Tibial nerve (tissue), 4 donors: ENCODE results near the gene PLA2G1B. TPM values are rescaled to one million over a fixed set of nuclear protein-coding genes. Genes with fewer than 3 reads are reported as not detected.

Experiments
- DNase-seq, 2 donors: peaks; one replicate each; pipeline ENCODE4 v3.0.0-alpha.2; 2019; ENCODE audit warnings: low spot score in 2 of 2
- H3K27ac ChIP-seq, 4 donors: fragments of 200-600 bp; sonication (generic) in 3 of 4; one replicate each; pipeline ENCODE4 v1.5.1; 2017 to 2019; ENCODE audit warnings: mild to moderate bottlenecking in 1 of 4
- H3K27me3 ChIP-seq, 2 donors: fragments of 200-600 bp; sonication (generic) in 1 of 2; one replicate each; pipeline versions ENCODE4 v1.5.1 to v1.6.0; 2017 to 2019
- H3K36me3 ChIP-seq, 3 donors: fragments of 200-600 bp; sonication (generic); one replicate each; pipeline ENCODE4 v1.5.1; 2018 to 2019
- H3K4me1 ChIP-seq, 4 donors: fragments of 200-600 bp; sonication (generic) in 3 of 4; one replicate each; pipeline ENCODE4 v1.5.1; 2017 to 2019
- H3K4me3 ChIP-seq, 4 donors: fragments of 200-600 bp; sonication (generic) in 3 of 4; one replicate each; pipeline ENCODE4 v1.5.1; 2017 to 2019; ENCODE audit warnings: mild to moderate bottlenecking in 1 of 4, moderate library complexity in 1 of 4
- H3K9me3 ChIP-seq, 4 donors: fragments of 200-600 bp; sonication (generic) in 3 of 4; one replicate each; pipeline ENCODE4 v1.5.1; 2017 to 2019
- EP300 ChIP-seq, 2 donors: sonication (generic); formaldehyde crosslinking; IDR thresholded peaks; one replicate each; pipeline ENCODE4 v1.6.1; 2017; ENCODE audit warnings: antibody characterized with exemption in 2 of 2, mild to moderate bottlenecking in 1 of 2
- POLR2A ChIP-seq, 2 donors: fragments of 450-650 bp; IDR thresholded peaks; one replicate each; pipeline ENCODE4 v1.6.1; 2017; ENCODE audit warnings: antibody characterized with exemption in 2 of 2, mild to moderate bottlenecking in 2 of 2, moderate library complexity in 2 of 2
- WGBS, 2 donors: methylation state at CpG; one replicate each; pipeline ENCODE4 v1.1.5; 2018; 5-methylcytosine and 5-hydroxymethylcytosine counted together
- small RNA-seq: library from RNA; depleted of rRNA; stranded (forward); fragments of <200 nt; gene quantifications from one replicate; pipeline ENCODE3, GENCODE V24; 2016
- total RNA-seq, 4 donors: library from RNA; depleted of rRNA; stranded (reverse); fragments of >200 nt; gene quantifications; one replicate each; pipeline ENCODE4 v1.1.0, GENCODE V29; 2016
- TF ChIP-seq, protein P1 (sequence below), 5 experiments: fragments of 200-600 bp in 3 of 5; fragments of 450-650 bp in 2 of 5; sonication (generic) in 3 of 5; IDR thresholded peaks; one replicate each; pipeline ENCODE4 v1.5.1; 2016 to 2019; ENCODE audit warnings: antibody characterized with exemption in 5 of 5, mild to moderate bottlenecking in 3 of 5, moderate library complexity in 2 of 5

Gene PLA2G1B
- total RNA-seq, 4 donors from 2014 or later = 11.4 TPM; not detected in 3

DNA sequence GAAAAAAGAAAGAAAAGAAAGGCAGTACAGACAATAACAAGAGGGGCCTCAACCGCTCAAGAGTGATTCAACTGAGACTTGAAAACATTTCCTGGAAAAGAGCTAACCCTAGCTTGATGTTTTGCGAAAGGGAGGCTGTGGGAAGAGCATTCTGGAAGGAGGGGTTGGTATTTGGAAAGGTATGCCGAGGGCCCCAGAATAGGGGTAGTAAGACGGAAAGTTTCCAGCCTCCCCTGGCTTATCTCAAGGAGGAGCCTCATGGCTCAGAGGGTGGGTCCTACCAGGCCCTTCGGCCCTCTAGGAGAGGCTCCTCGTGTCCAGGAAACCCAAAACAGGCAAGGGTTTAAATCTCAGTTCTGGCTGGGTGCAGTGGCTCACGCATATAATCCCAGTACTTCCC is 44.3 kb downstream of the PLA2G1B start:
- H3K4me3 ChIP-seq = no peak overlapping the region
- TF ChIP-seq EP300 (IDR thresholded peaks at IDR 0.05) (no peak), POLR2A (IDR thresholded peaks at IDR 0.05) (no peak)
- TF ChIP-seq, protein P1, sequence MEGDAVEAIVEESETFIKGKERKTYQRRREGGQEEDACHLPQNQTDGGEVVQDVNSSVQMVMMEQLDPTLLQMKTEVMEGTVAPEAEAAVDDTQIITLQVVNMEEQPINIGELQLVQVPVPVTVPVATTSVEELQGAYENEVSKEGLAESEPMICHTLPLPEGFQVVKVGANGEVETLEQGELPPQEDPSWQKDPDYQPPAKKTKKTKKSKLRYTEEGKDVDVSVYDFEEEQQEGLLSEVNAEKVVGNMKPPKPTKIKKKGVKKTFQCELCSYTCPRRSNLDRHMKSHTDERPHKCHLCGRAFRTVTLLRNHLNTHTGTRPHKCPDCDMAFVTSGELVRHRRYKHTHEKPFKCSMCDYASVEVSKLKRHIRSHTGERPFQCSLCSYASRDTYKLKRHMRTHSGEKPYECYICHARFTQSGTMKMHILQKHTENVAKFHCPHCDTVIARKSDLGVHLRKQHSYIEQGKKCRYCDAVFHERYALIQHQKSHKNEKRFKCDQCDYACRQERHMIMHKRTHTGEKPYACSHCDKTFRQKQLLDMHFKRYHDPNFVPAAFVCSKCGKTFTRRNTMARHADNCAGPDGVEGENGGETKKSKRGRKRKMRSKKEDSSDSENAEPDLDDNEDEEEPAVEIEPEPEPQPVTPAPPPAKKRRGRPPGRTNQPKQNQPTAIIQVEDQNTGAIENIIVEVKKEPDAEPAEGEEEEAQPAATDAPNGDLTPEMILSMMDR (IDR thresholded peaks at IDR 0.05) = no peak
- H3K27me3 ChIP-seq = no peaks in the 10 kb centered on the region
- 67 to 70% methylated on average over 7 of the region's 7 CpGs for WGBS, 2 donors
- no peaks in the 10 kb centered on the region for H3K9me3 ChIP-seq
- no peaks in the 10 kb centered on the region for H3K36me3 ChIP-seq
- DNase-seq = no peak
- no peak overlapping the region for H3K27ac ChIP-seq
- H3K4me1 ChIP-seq = peaks cover 0 to 6% (median 0%) of the 10 kb centered on the region in 4 donors

DNA sequence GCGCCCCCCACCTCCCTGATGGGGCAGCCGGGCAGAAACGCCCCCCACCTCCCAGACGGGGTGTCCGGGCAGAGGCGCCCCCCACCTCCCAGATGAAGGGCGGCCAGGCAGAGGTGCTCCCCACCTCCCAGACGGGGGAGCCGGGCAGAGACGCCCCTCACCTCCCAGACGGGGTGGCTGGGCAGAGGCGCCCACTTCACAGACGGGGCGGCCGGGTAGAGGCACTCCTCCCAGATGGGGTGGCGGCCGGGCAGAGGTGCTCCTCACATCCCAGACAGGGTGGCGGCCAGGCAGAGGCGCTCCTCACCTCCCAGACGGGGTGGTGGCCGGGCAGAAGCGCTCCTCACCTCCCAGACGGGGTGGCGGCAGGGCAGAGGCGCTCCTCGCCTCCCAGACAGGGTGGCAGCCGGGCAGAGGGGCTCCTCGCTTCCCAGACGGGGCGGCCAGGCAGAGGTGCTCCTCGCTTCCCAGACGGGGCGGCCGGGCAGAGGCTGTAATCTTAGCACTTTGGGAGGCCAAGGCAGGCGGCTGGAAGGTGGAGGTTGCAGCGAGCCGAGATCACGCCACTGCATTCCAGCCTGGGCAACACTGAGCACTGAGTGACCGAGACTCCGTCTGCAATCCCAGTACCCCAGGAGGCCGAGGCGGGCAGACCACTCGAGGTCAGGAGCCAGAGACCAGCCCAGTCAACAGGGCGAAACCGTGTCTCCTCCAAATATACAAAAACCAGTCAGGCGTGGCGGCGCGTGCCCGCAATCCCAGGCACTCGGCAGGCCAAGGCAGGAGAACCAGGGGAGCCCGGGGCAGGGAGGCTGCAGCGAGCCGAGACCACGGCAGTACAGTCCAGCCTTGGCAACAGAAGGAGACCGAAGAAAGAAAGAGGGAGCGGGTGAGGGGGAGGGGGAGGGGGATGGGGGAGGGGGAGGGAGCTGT is 49.2 kb downstream of the PLA2G1B start:
- no peaks in the 10 kb centered on the region for H3K4me1 ChIP-seq
- TF ChIP-seq, protein P1 (IDR thresholded peaks at IDR 0.05) = no peak
- TF ChIP-seq POLR2A (IDR thresholded peaks at IDR 0.05) (no peak), EP300 (IDR thresholded peaks at IDR 0.05) (no peak)
- WGBS, 2 donors = 95 to 97% methylated on average over 28 to 47 of the region's 57 CpGs
- no peaks in the 10 kb centered on the region for H3K27me3 ChIP-seq
- H3K9me3 ChIP-seq = no peaks in the 10 kb centered on the region
- no peak overlapping the region for H3K27ac ChIP-seq
- no peaks in the 10 kb centered on the region for H3K36me3 ChIP-seq
- no peak overlapping the region for H3K4me3 ChIP-seq
- no peak for DNase-seq

DNA sequence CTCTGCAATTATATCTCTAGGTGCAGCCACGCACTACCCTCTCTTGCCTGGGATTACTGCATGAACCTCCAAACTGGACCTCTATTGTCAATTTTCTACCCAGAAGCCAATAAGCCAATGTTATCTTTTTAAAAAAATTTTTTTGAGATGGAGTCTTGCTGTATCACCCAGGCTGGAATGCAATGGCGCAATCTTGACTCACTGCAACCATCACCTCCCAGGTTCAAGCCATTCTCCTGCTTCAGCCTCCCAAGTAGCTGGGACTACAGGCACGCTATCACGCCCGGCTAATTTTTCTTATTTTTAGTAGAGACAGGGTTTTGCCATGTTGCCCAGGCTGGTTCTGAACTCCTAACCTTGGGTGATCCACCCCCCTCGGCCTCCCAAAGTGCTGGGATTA is 50.8 kb downstream of the PLA2G1B start:
- TF ChIP-seq EP300 (IDR thresholded peaks at IDR 0.05) (no peak), POLR2A (IDR thresholded peaks at IDR 0.05) (no peak)
- TF ChIP-seq, protein P1 (IDR thresholded peaks at IDR 0.05) = no peak
- H3K9me3 ChIP-seq = no peaks in the 10 kb centered on the region
- WGBS, 2 donors = 87 to 94% methylated on average over 6 of the region's 6 CpGs
- H3K4me3 ChIP-seq = no peak overlapping the region
- no peaks in the 10 kb centered on the region for H3K4me1 ChIP-seq
- no peaks in the 10 kb centered on the region for H3K27me3 ChIP-seq
- no peak for DNase-seq
- H3K27ac ChIP-seq = no peak overlapping the region
- no peaks in the 10 kb centered on the region for H3K36me3 ChIP-seq

Small RNA genes lying within 50 kb of the gene (small RNA-seq; reads per million reads assigned to genes)
- gene RNU4-1 (661 reads per million, percentile 98 among the genes with 10 or more reads in this experiment), gene RNU4-2 (815 reads per million, percentile 98 among the genes with 10 or more reads in this experiment), gene RNU6-1088P (not detected)

Other genes with a start within 250 kb of the PLA2G1B start
- gene RAB35, start 211.0 kb downstream of the PLA2G1B start, total RNA-seq = 10 to 100 TPM; 22.8 to 30.8 (median 26.2) TPM
- 100 to 1,000 TPM in 2 of 4 donors, 10 to 100 TPM in 2; 44.6 to 138 (median 106) TPM for gene GCN1, start 133.1 kb downstream of the PLA2G1B start, total RNA-seq
- 1,000 to 10,000 TPM; 1,234 to 2,921 (median 1,418) TPM for gene RPLP0, start 126.7 kb downstream of the PLA2G1B start, total RNA-seq
- 100 to 1,000 TPM; 217 to 428 (median 330) TPM for gene PXN, start 62.0 kb downstream of the PLA2G1B start, total RNA-seq
- gene RNU4-2, start 35.9 kb downstream of the PLA2G1B start, total RNA-seq = under 1 TPM; under 0.01 TPM
- gene RNU4-1, start 34.5 kb downstream of the PLA2G1B start, total RNA-seq = under 1 TPM in 3 of 4 donors, not detected in 1; under 0.01 TPM
- 1 to 10 TPM in 3 of 4 donors, under 1 TPM in 1; 0.87 to 5.7 (median 1.9) TPM for gene SIRT4, start 25.5 kb downstream of the PLA2G1B start, total RNA-seq
- 1 to 10 TPM in 1 of 4 donors, under 1 TPM in 2, not detected in 1; 0.22 to 1.2 (median 0.59) TPM for gene MSI1, start 41.4 kb upstream of the PLA2G1B start, total RNA-seq
- 100 to 1,000 TPM; 458 to 661 (median 570) TPM for gene COX6A1, start 110.3 kb upstream of the PLA2G1B start, total RNA-seq
- gene TRIAP1, start 118.6 kb upstream of the PLA2G1B start, total RNA-seq = 10 to 100 TPM in 1 of 4 donors, 1 to 10 TPM in 3; 2.4 to 17.0 (median 7.0) TPM
- gene GATC, start 118.7 kb upstream of the PLA2G1B start, total RNA-seq = 10 to 100 TPM; 21.0 to 37.3 (median 29.2) TPM
- gene SRSF9, start 142.0 kb upstream of the PLA2G1B start, total RNA-seq = 10 to 100 TPM; 66.6 to 90.6 (median 77.1) TPM
- gene DYNLL1, start 168.3 kb upstream of the PLA2G1B start, total RNA-seq = 100 to 1,000 TPM; 175 to 306 (median 258) TPM
- gene COQ5, start 201.4 kb upstream of the PLA2G1B start, total RNA-seq = 10 to 100 TPM; 21.6 to 23.7 (median 23.4) TPM
- 100 to 1,000 TPM; 201 to 306 (median 264) TPM for gene RNF10, start 206.6 kb upstream of the PLA2G1B start, total RNA-seq